Measurements from ENCODE around the gene TRAIP. TPM values are rescaled to one million over a fixed set of nuclear protein-coding genes. Genes with fewer than 3 reads are reported as not detected.

The TRAIP gene
- total RNA-seq, 2 donors from 2014 or later, result 0.98 to 2.0 TPM

- Histone ChIP-seq H3K27me3 (no peaks in the 10 kb centered on the region), H3K27ac (no peak overlapping the region), H3K4me3 (no peak overlapping the region), H3K9me3 (no peaks in the 10 kb centered on the region), H3K36me3 (no peaks in the 10 kb centered on the region), H3K4me1 (peaks cover 0 to 6% of the 10 kb centered on the region in 2 donors)
- TF ChIP-seq CTCF (IDR thresholded peaks at IDR 0.05), result no peak
- DNase-seq (ENCODE audit: low spot score), result no peak
Observed at GRCh38 chr3:49794926-49795905, 61.1 kb downstream of the TRAIP start.

- DNase-seq (ENCODE audit: low spot score), result no peak
- TF ChIP-seq CTCF (IDR thresholded peaks at IDR 0.05), result no peak
- Histone ChIP-seq H3K4me1 (no peaks in the 10 kb centered on the region), H3K27ac (no peak overlapping the region), H3K4me3 (no peak overlapping the region), H3K9me3 (no peaks in the 10 kb centered on the region), H3K27me3 (no peaks in the 10 kb centered on the region), H3K36me3 (no peaks in the 10 kb centered on the region)
Observed at GRCh38 chr3:49794431-49794830, 61.9 kb downstream of the TRAIP start.

GRCh38 chr3:49793486-49794085 is 62.8 kb downstream of the TRAIP start:
- TF ChIP-seq CTCF (IDR thresholded peaks at IDR 0.05), result no peak
- no peaks in the 10 kb centered on the region for H3K9me3 ChIP-seq
- no peaks in the 10 kb centered on the region for H3K36me3 ChIP-seq
- no peak overlapping the region for H3K27ac ChIP-seq
- H3K27me3 ChIP-seq, result no peaks in the 10 kb centered on the region
- DNase-seq (ENCODE audit: low spot score), result no peak
- no peak overlapping the region for H3K4me3 ChIP-seq
- H3K4me1 ChIP-seq, result no peaks in the 10 kb centered on the region

- no peak for TF ChIP-seq CTCF (IDR thresholded peaks at IDR 0.05)
- no peaks in the 10 kb centered on the region for H3K36me3 ChIP-seq
- no peaks in the 10 kb centered on the region for H3K27me3 ChIP-seq
- DNase-seq (ENCODE audit: low spot score), result no peak
- H3K9me3 ChIP-seq, result no peaks in the 10 kb centered on the region
- H3K27ac ChIP-seq, result no peak overlapping the region
- H3K4me1 ChIP-seq, result peaks cover 0 to under 1% of the 10 kb centered on the region in 2 donors
- H3K4me3 ChIP-seq, result no peak overlapping the region
Observed at GRCh38 chr3:49792371-49793150, 63.8 kb downstream of the TRAIP start.

- TF ChIP-seq CTCF (IDR thresholded peaks at IDR 0.05), result no peak
- DNase-seq (ENCODE audit: low spot score), result no peak
Observed at GRCh38 chr3:49791571-49791970, 64.8 kb downstream of the TRAIP start.

More at GRCh38 chr3:49791571-49791970, 64.8 kb downstream of the TRAIP start:
- Histone ChIP-seq H3K27ac (no peak overlapping the region), H3K27me3 (no peaks in the 10 kb centered on the region), H3K4me3 (no peak overlapping the region), H3K9me3 (no peaks in the 10 kb centered on the region), H3K36me3 (no peaks in the 10 kb centered on the region), H3K4me1 (peaks cover 0 to 9% of the 10 kb centered on the region in 2 donors)
